Liver (tissue), 9 donors: Measurements from ENCODE around the gene CACTIN. TPM values are rescaled to one million over a fixed set of nuclear protein-coding genes. Genes with fewer than 3 reads are reported as not detected.
"Not testable (repeated sequence)": the region's sequence is repeated elsewhere in the genome, so short reads cannot be mapped to it uniquely, and the experiment has no call there.

Experiments used
- DNase-seq: peaks from one replicate; pipeline ENCODE4 v3.0.0-alpha.2; 2017; ENCODE audit warnings: low spot score
- H3K27ac ChIP-seq, 2 donors: one replicate each; pipeline ENCODE4 v1.7.0; 2013; ENCODE audit warnings: inconsistent platforms in 2 of 2, low read length in 2 of 2, control low read depth in 1 of 2, low read depth in 1 of 2, mild to moderate bottlenecking in 1 of 2
- H3K27me3 ChIP-seq, 4 donors: one replicate each; pipeline versions ENCODE4 v1.6.1 to v1.7.0; 2013; ENCODE audit warnings: low read length in 3 of 4, inconsistent platforms in 1 of 4, mild to moderate bottlenecking in 1 of 4, moderate library complexity in 1 of 4; ENCODE audit not compliant: control insufficient read depth in 4 of 4, insufficient read depth in 4 of 4
- H3K36me3 ChIP-seq, 4 donors: one replicate each; pipeline versions ENCODE4 v1.6.1 to v1.7.0; 2013; ENCODE audit warnings: low read length in 3 of 4, mild to moderate bottlenecking in 3 of 4, low read depth in 1 of 4, moderate library complexity in 1 of 4; ENCODE audit not compliant: control insufficient read depth in 4 of 4, insufficient read depth in 3 of 4
- H3K4me1 ChIP-seq, 4 donors: one replicate each; pipeline versions ENCODE4 v1.6.1 to v1.7.0; 2013; ENCODE audit warnings: low read length in 3 of 4, mild to moderate bottlenecking in 3 of 4, moderate library complexity in 1 of 4; ENCODE audit not compliant: control insufficient read depth in 4 of 4, insufficient read depth in 4 of 4
- H3K4me3 ChIP-seq, 3 donors: one replicate each; pipeline versions ENCODE4 v1.6.1 to v1.7.0; 2013; ENCODE audit warnings: low read length in 3 of 3, control low read depth in 1 of 3, low read depth in 1 of 3, mild to moderate bottlenecking in 1 of 3
- H3K9ac ChIP-seq, 2 donors: one replicate each; pipeline ENCODE4 v1.7.0; 2013; ENCODE audit warnings: low read length in 2 of 2, mild to moderate bottlenecking in 2 of 2, moderate library complexity in 2 of 2, control low read depth in 1 of 2, low read depth in 1 of 2
- H3K9me3 ChIP-seq, 4 donors: one replicate each; pipeline versions ENCODE4 v1.6.1 to v1.7.0; 2013; ENCODE audit warnings: low read length in 3 of 4; ENCODE audit not compliant: control insufficient read depth in 4 of 4
- ATF3 ChIP-seq: IDR thresholded peaks from 2 replicates; pipeline ENCODE4 v1.6.1; 2016; ENCODE audit warnings: antibody characterized with exemption
- CTCF ChIP-seq: fragments of 150-350 bp; IDR thresholded peaks from 2 replicates; pipeline ENCODE4 v1.5.1; 2017; ENCODE audit warnings: improper control_type of control experiment, low read depth, low read length; ENCODE audit not compliant: missing input control
- EGR1 ChIP-seq, 2 donors: IDR thresholded peaks; 2 replicates each; pipeline ENCODE4 v1.6.1; 2016 to 2018; ENCODE audit warnings: antibody characterized with exemption in 2 of 2, low read depth in 2 of 2
- FOXA1 ChIP-seq: IDR thresholded peaks from 2 replicates; pipeline ENCODE4 v1.6.1; 2016; ENCODE audit warnings: antibody characterized with exemption
- FOXA2 ChIP-seq: IDR thresholded peaks from 2 replicates; pipeline ENCODE4 v1.6.1; 2016; ENCODE audit warnings: antibody characterized with exemption
- GABPA ChIP-seq, 2 donors: IDR thresholded peaks in 1 of 2; conservative IDR thresholded peaks in 1 of 2; 2 replicates each; pipeline ENCODE4 v1.6.1; 2016; ENCODE audit warnings: antibody characterized with exemption in 2 of 2, mild to moderate bottlenecking in 1 of 2, moderate library complexity in 1 of 2
- HNF4A ChIP-seq, 2 donors: conservative IDR thresholded peaks; 2 replicates each; pipeline ENCODE4 v1.6.1; 2016; ENCODE audit warnings: antibody characterized with exemption in 2 of 2, mild to moderate bottlenecking in 2 of 2
- HNF4G ChIP-seq: IDR thresholded peaks from 2 replicates; pipeline ENCODE4 v1.6.1; 2016; ENCODE audit warnings: antibody characterized with exemption
- JUND ChIP-seq, 2 donors: IDR thresholded peaks; 2 replicates each; pipeline ENCODE4 v1.6.1; 2016; ENCODE audit warnings: antibody characterized with exemption in 2 of 2
- NR2F2 ChIP-seq: IDR thresholded peaks from 2 replicates; pipeline ENCODE4 v1.6.1; 2016; ENCODE audit warnings: antibody characterized with exemption
- RAD21 ChIP-seq, 2 donors: IDR thresholded peaks; 2 replicates each; pipeline ENCODE4 v1.6.1; 2016; ENCODE audit warnings: antibody characterized with exemption in 2 of 2, mild to moderate bottlenecking in 2 of 2
- REST ChIP-seq: IDR thresholded peaks from 2 replicates; pipeline ENCODE4 v1.6.1; 2016; ENCODE audit warnings: antibody characterized with exemption, mild to moderate bottlenecking
- RXRA ChIP-seq, 2 donors: IDR thresholded peaks; 2 replicates each; pipeline ENCODE4 v1.6.1; 2017 to 2018; ENCODE audit warnings: antibody characterized with exemption in 2 of 2, mild to moderate bottlenecking in 1 of 2
- SP1 ChIP-seq: IDR thresholded peaks from 2 replicates; pipeline ENCODE4 v1.6.1; 2018; ENCODE audit warnings: antibody characterized with exemption, mild to moderate bottlenecking
- TAF1 ChIP-seq: conservative IDR thresholded peaks from 2 replicates; pipeline ENCODE4 v1.6.1; 2016; ENCODE audit warnings: antibody characterized with exemption, mild to moderate bottlenecking
- YY1 ChIP-seq: IDR thresholded peaks from 2 replicates; pipeline ENCODE4 v1.6.1; 2016; ENCODE audit warnings: antibody characterized with exemption, mild to moderate bottlenecking
- ZBTB33 ChIP-seq: IDR thresholded peaks from 2 replicates; pipeline ENCODE4 v1.6.1; 2016; ENCODE audit warnings: antibody characterized with exemption
- WGBS: extraction: QIAGEN DNeasy Blood & Tissue Kit; methylation state at CpG from one replicate; pipeline ENCODE4 v1.1.7; 2013; 5-methylcytosine and 5-hydroxymethylcytosine counted together
- polyA plus RNA-seq, 2 donors: library from polyadenylated mRNA; stranded (reverse) in 1 of 2; unstranded in 1 of 2; fragments of 200-250 nt in 1 of 2; fragments of >200 nt in 1 of 2; fragmentation: Nextera tagmentation in 1 of 2; extraction: Ambion mirVana in 1 of 2; gene quantifications; one replicate each; pipeline versions ENCODE4 v1.2.1 to v1.2.3, GENCODE V29; 2013 to 2015
- total RNA-seq, 2 donors: library from RNA; depleted of rRNA; stranded (reverse); fragments of >200 nt; gene quantifications; one replicate each; pipeline ENCODE4 v1.2.3, GENCODE V29; 2014
- TF ChIP-seq, protein P1 (sequence below): IDR thresholded peaks from 2 replicates; pipeline ENCODE4 v1.6.1; 2016; ENCODE audit warnings: antibody characterized with exemption
- donor health status: healthy.
- donor health status: healthy.
- donor health status: healthy.
- donor health status: healthy.
- donor health status: healthy.

CACTIN gene
- total and polyA plus RNA-seq, 4 donors: 1.9 to 13.2 (median 10.0) TPM

GRCh38 chr19:3667037-3667638 is 40.5 kb upstream of the CACTIN start:
- H3K27ac ChIP-seq: no peak overlapping the region
- H3K36me3 ChIP-seq: peaks cover 0 to 8% (median 3%) of the 10 kb centered on the region in 4 donors
- 92% methylated on average over 18 of the region's 18 CpGs for WGBS

GRCh38 chr19:3666545-3666856 is 39.9 kb upstream of the CACTIN start:
- not testable (repeated sequence) for H3K27me3 ChIP-seq, H3K4me3 ChIP-seq, H3K9ac ChIP-seq, H3K27ac ChIP-seq, DNase-seq, H3K9me3 ChIP-seq, H3K4me1 ChIP-seq
- peaks cover 0 to 11% (median 3%) of the 10 kb centered on the region in 4 donors for H3K36me3 ChIP-seq
- WGBS: 94% methylated on average over 14 of the region's 14 CpGs

More at GRCh38 chr19:3667037-3667638, 40.5 kb upstream of the CACTIN start:
- Histone ChIP-seq H3K9me3 (no peaks in the 10 kb centered on the region), H3K27me3 (no peaks in the 10 kb centered on the region), H3K9ac (no peak overlapping the region), H3K4me1 (peaks cover 0 to 6% (median 2%) of the 10 kb centered on the region in 4 donors), H3K4me3 (no peak overlapping the region)
- TF ChIP-seq RXRA (IDR thresholded peaks at IDR 0.05) (no peak), FOXA1 (no peak), RAD21 (IDR thresholded peaks at IDR 0.05) (no peak), NR2F2 (no peak), TAF1 (no peak), EGR1 (IDR thresholded peaks at IDR 0.05; ENCODE audit: low read depth in 2 of 2) (no peak), SP1 (no peak), GABPA (IDR thresholded peaks at IDR 0.05 in 1 of 2, conservative IDR thresholded peaks at IDR 0.05 in 1 of 2) (no peak), ZBTB33 (no peak), HNF4G (no peak), REST (no peak), YY1 (no peak), CTCF (no peak), FOXA2 (no peak), ATF3 (no peak), JUND (IDR thresholded peaks at IDR 0.05) (no peak), HNF4A (conservative IDR thresholded peaks at IDR 0.05) (no peak)
- TF ChIP-seq, protein P1, sequence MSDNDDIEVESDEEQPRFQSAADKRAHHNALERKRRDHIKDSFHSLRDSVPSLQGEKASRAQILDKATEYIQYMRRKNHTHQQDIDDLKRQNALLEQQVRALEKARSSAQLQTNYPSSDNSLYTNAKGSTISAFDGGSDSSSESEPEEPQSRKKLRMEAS: no peak
- no peak for DNase-seq
